ENCODE measurements around the gene CTNNA3. TPM values are rescaled to one million over a fixed set of nuclear protein-coding genes. Genes with fewer than 3 reads are reported as not detected.
"Not testable (repeated sequence)": the region's sequence is repeated elsewhere in the genome, so short reads cannot be mapped to it uniquely, and the experiment has no call there.

CTNNA3 gene
- total RNA-seq, 1 donor from 2014 or later: not detected

GRCh38 chr10:67262675-67263074, 433.3 kb downstream of the CTNNA3 start:
- Mint-ChIP-seq H3K36me3 (ENCODE audit: low read depth) (no peaks in the 10 kb centered on the region), H3K4me3 (ENCODE audit: low read depth) (no peak overlapping the region), H3K27ac (no peak overlapping the region), H3K4me1 (ENCODE audit: low read depth) (no peaks in the 10 kb centered on the region), H3K9me3 (no peaks in the 10 kb centered on the region), H3K27me3 (ENCODE audit: low read depth) (peaks cover 2% of the 10 kb centered on the region)
- DNase-seq (ENCODE audit: low spot score): no peak
- intact Hi-C loops (cut with micrococcal nuclease): no loop called here

DNA sequence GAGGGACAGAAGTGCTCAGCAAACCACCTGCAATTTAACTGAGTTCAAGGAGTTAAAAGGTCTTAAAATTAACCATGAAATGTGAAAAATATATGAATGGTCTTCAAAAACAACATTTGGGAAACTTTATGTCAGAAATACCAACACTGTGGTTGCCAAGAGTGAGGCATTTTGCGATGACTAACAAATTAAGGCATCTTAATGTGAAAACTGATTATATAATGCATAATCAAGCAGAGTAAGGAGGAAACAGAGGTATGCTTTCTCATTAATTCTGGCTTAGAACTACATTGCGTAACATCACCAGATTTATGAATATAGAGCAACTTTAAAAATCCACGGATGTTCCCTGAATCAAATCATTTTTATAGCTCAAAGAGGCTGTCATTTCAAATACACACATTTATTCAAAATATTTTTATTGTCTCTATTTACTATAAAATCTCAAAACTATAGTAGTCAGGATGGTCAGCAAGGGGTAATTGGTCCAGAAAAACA, 434.6 kb downstream of the CTNNA3 start:
- Mint-ChIP-seq H3K4me3 (ENCODE audit: low read depth) (no peak overlapping the region), H3K9me3 (no peaks in the 10 kb centered on the region), H3K4me1 (ENCODE audit: low read depth) (no peaks in the 10 kb centered on the region), H3K36me3 (ENCODE audit: low read depth) (no peaks in the 10 kb centered on the region), H3K27me3 (ENCODE audit: low read depth) (peaks cover 2% of the 10 kb centered on the region), H3K27ac (no peak overlapping the region)
- no peak for DNase-seq (ENCODE audit: low spot score)
- intact Hi-C loops (cut with micrococcal nuclease): no loop called here

DNA sequence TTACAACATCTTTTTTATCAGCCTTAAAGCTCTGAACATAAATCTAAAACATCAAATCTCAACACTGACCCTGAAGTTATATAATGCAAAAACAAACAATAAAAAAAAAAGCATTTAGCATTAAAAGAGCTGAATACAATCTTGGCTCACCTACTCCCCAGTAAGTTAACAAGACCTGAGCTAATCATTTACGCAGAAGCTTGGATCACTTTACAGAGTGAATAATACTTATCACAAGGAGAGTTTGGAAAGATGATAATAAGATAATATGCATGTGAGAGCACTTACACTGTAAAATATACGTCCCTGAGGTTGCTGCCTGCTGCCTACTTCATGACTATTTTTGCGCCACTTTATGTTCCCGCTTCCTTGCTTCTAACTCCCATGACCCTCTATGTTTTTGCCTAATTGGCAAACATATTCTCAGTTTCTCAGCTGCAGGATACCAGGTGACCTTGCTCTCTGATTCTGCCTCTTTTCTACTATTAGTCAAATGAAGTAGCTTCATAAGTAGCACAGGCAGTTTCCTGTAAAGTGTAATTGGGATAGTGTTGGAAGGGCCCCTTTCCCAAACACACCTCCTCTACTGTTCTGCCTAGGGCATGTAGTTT, 436.6 kb downstream of the CTNNA3 start:
- DNase-seq (ENCODE audit: low spot score): no peak
- H3K27me3 Mint-ChIP-seq (ENCODE audit: low read depth): peaks cover 2% of the 10 kb centered on the region
- intact Hi-C loops (cut with micrococcal nuclease): no loop called here
- H3K4me3 Mint-ChIP-seq (ENCODE audit: low read depth): no peak overlapping the region
- no peak overlapping the region for H3K27ac Mint-ChIP-seq
- no peaks in the 10 kb centered on the region for H3K4me1 Mint-ChIP-seq (ENCODE audit: low read depth)
- H3K36me3 Mint-ChIP-seq (ENCODE audit: low read depth): no peaks in the 10 kb centered on the region
- H3K9me3 Mint-ChIP-seq: no peaks in the 10 kb centered on the region

DNA sequence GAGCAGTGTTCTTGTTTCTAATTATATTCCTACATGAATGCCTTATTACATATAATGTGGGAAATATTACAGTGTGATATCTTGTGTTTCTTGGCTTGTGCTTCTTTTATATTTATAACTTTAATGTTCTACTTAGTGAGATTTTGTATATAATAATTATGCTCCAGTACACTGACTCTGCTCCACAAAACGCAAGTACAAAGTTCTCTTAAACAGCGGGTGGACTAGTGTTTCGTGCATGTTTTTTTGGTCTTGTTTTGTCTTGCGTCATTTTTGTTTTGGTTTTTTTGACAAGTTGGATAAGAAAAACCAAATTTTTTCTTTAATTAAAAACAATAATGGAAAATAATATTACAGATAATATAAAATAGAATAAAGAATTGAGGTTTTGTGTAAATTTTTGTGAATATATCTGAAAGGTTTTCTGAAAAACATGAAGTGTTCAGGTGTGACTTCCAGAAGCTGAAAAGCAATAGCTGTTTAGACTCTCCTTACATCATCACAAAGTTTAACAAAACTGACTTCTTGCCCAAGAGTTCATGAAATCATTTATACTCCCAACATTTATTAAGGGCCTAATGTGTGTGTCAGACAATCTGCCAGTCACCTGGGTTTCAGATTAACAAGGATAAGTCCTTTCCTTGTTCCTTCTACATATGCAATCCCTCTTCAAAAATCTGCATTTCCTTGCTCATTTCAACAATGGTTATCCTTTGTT, 438.4 kb downstream of the CTNNA3 start:
- H3K27me3 Mint-ChIP-seq (ENCODE audit: low read depth): peaks cover 1% of the 10 kb centered on the region
- H3K27ac Mint-ChIP-seq: no peak overlapping the region
- H3K4me3 Mint-ChIP-seq (ENCODE audit: low read depth): no peak overlapping the region
- DNase-seq (ENCODE audit: low spot score): no peak
- intact Hi-C loops (cut with micrococcal nuclease): no loop called here
- H3K9me3 Mint-ChIP-seq: no peaks in the 10 kb centered on the region
- H3K36me3 Mint-ChIP-seq (ENCODE audit: low read depth): no peaks in the 10 kb centered on the region
- H3K4me1 Mint-ChIP-seq (ENCODE audit: low read depth): no peaks in the 10 kb centered on the region

GRCh38 chr10:67257018-67257417, 439.0 kb downstream of the CTNNA3 start:
- Mint-ChIP-seq H3K4me3 (ENCODE audit: low read depth) (no peak overlapping the region), H3K27me3 (ENCODE audit: low read depth) (no peaks in the 10 kb centered on the region), H3K4me1 (ENCODE audit: low read depth) (no peaks in the 10 kb centered on the region), H3K9me3 (no peaks in the 10 kb centered on the region), H3K27ac (no peak overlapping the region), H3K36me3 (ENCODE audit: low read depth) (no peaks in the 10 kb centered on the region)
- no peak for DNase-seq (ENCODE audit: low spot score)
- intact Hi-C loops (cut with micrococcal nuclease): no loop called here

DNA sequence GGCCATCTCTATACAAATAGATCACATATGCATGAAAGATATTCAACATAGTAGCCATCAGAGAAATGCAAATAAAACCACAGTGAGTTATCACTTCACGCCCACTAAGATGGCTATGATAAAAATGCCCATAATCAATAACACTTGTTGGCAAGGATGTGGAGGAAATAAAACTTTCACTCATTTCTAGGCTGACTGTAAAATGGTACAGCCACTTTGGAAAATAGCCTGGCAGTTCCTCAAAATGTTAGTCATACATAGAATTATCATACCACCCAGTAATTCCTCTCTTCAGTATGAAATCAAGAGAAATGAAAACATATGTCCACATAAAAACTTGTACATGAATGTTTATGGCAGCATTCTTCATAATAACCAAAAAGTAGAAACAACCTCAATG, 445.3 kb downstream of the CTNNA3 start:
- no peaks in the 10 kb centered on the region for H3K27me3 Mint-ChIP-seq (ENCODE audit: low read depth)
- H3K4me1 Mint-ChIP-seq (ENCODE audit: low read depth): no peaks in the 10 kb centered on the region
- intact Hi-C loops (cut with micrococcal nuclease): no loop called here
- H3K4me3 Mint-ChIP-seq (ENCODE audit: low read depth): no peak overlapping the region
- H3K9me3 Mint-ChIP-seq: no peaks in the 10 kb centered on the region
- H3K27ac Mint-ChIP-seq: no peak overlapping the region
- DNase-seq (ENCODE audit: low spot score): no peak
- H3K36me3 Mint-ChIP-seq (ENCODE audit: low read depth): no peaks in the 10 kb centered on the region

- DNase-seq (ENCODE audit: low spot score): no peak
- Mint-ChIP-seq H3K36me3 (ENCODE audit: low read depth) (no peaks in the 10 kb centered on the region), H3K4me3 (ENCODE audit: low read depth) (no peak overlapping the region), H3K27me3 (ENCODE audit: low read depth) (no peaks in the 10 kb centered on the region), H3K27ac (no peak overlapping the region), H3K9me3 (no peaks in the 10 kb centered on the region), H3K4me1 (ENCODE audit: low read depth) (no peaks in the 10 kb centered on the region)
- intact Hi-C loops (cut with micrococcal nuclease): no loop called here
Measured at GRCh38 chr10:67246066-67246555, 449.9 kb downstream of the CTNNA3 start.

DNA sequence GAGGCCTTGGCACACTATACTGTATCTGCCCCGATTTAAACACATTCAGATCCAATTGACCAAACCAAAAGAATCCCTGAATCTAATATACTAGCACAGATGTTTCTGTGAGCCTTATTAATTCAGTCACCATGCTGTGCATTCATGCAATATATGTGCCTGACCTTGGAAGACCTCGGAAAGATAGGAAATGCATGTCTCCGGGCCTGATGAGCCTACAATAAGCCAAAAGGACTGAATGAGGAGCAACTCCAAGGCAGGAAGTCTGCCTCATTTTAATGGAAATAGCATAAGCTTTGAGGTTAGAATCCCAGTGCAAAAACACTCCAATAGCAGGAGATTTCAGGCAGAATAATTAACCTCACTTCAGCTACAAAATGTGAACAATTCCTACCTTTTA, 453.5 kb downstream of the CTNNA3 start:
- no peak for DNase-seq (ENCODE audit: low spot score)
- H3K9me3 Mint-ChIP-seq: no peaks in the 10 kb centered on the region
- intact Hi-C loops (cut with micrococcal nuclease): no loop called here
- H3K4me3 Mint-ChIP-seq (ENCODE audit: low read depth): no peak overlapping the region
- no peaks in the 10 kb centered on the region for H3K27me3 Mint-ChIP-seq (ENCODE audit: low read depth)
- H3K36me3 Mint-ChIP-seq (ENCODE audit: low read depth): no peaks in the 10 kb centered on the region
- H3K4me1 Mint-ChIP-seq (ENCODE audit: low read depth): no peaks in the 10 kb centered on the region
- H3K27ac Mint-ChIP-seq: no peak overlapping the region

DNA sequence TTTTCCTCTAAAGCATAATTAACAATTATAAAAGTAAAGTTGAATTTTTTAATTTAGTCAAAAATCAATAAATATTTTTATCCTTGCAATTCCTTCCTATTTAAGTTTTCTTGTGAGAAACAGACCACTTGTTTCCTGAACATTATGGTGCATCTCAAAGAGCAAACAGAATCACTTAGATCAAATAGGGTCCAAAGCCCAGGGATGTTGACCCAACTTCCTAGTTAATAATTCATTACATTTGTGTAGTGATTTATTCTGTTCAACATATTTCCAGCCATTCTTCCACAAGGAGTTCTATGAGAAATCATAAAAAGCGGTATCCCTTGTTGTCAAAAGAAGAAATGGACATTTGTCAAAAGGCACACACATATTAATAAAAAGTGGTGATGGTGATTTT, 454.5 kb downstream of the CTNNA3 start:
- Mint-ChIP-seq H3K27ac (no peak overlapping the region), H3K4me3 (ENCODE audit: low read depth) (no peak overlapping the region), H3K4me1 (ENCODE audit: low read depth) (no peaks in the 10 kb centered on the region), H3K27me3 (ENCODE audit: low read depth) (no peaks in the 10 kb centered on the region), H3K36me3 (ENCODE audit: low read depth) (no peaks in the 10 kb centered on the region), H3K9me3 (no peaks in the 10 kb centered on the region)
- DNase-seq (ENCODE audit: low spot score): no peak
- intact Hi-C loops (cut with micrococcal nuclease): no loop called here

DNA sequence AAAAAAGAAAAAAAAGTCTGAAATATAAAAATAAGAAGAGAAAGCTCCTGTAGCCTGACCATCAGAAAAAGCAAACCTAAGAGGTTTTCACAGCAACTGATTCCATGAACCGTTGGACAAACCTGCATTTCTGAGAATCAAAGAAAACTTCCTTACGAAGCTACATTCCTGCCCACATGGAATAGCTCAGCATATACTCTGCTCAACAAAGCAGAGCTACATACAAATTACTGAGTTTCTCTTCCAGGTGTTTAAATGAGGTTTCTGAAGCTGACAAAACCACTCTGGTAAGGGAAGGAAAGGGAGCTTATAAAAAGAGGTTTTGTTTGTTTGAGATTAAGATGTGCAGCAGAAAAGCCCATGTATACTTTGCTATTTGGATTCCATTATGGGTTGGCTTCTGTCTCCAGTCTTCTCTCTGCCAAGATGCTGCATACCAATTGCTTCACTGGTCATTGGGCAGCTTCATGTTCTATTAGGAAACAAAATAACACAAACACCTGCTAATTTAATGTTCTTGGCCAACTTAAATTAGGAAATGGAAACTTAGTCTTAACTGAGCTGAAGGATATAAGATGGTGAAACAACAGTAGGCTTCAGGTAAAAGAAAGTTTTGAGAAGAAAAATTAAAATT, 456.0 kb downstream of the CTNNA3 start:
- Mint-ChIP-seq H3K36me3 (ENCODE audit: low read depth) (no peaks in the 10 kb centered on the region), H3K27me3 (ENCODE audit: low read depth) (no peaks in the 10 kb centered on the region), H3K27ac (no peak overlapping the region), H3K4me3 (ENCODE audit: low read depth) (no peak overlapping the region), H3K9me3 (no peaks in the 10 kb centered on the region), H3K4me1 (ENCODE audit: low read depth) (no peaks in the 10 kb centered on the region)
- intact Hi-C loops (cut with micrococcal nuclease): no loop called here
- DNase-seq (ENCODE audit: low spot score): no peak

DNA sequence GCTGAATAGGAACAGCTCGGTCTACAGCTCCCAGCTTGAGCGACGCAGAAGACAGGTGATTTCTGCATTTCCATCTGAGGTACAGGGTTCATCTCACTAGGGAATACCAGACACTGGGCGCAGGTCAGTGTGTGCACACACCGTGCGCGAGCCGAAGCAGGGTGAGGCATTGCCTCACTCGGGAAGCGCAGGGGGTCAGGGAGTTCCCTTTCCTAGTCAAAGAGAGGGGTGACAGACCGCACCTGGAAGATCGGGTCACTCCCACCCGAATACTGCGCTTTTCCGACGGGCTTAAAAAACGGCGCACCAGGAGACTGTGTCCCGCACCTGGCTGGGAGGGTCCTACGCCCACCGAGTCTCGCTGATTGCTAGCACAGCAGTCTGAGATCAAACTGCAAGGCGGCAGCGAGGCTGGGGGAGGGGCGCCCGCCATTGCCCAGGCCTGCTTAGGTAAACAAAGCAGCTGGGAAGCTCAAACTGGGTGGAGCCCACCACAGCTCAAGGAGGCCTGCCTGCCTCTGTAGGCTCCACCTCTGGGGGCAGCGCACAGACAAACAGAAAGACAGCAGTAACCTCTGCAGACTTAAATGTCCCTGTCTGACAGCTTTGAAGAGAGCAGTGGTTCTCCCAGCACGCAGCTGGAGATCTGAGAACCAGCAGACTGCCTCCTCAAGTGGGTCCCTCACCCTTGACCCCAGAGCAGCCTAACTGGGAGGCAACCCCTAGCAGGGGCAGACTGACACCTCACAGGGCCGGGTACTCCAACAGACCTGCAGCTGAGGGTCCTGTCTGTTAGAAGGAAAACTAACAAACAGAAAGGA, 465.1 kb downstream of the CTNNA3 start:
- H3K4me3 Mint-ChIP-seq (ENCODE audit: low read depth); H3K36me3 Mint-ChIP-seq (ENCODE audit: low read depth); intact Hi-C loops (cut with micrococcal nuclease); H3K27ac Mint-ChIP-seq; DNase-seq (ENCODE audit: low spot score); H3K27me3 Mint-ChIP-seq (ENCODE audit: low read depth); H3K4me1 Mint-ChIP-seq (ENCODE audit: low read depth): not testable (repeated sequence)
- peaks cover 18% of the 10 kb centered on the region for H3K9me3 Mint-ChIP-seq

- no peak overlapping the region for H3K27ac Mint-ChIP-seq
Measured at GRCh38 chr10:67225226-67225625, 470.8 kb downstream of the CTNNA3 start.

More at GRCh38 chr10:67225226-67225625, 470.8 kb downstream of the CTNNA3 start:
- intact Hi-C loops (cut with micrococcal nuclease): no loop called here
- no peak overlapping the region for H3K4me3 Mint-ChIP-seq (ENCODE audit: low read depth)
- H3K27me3 Mint-ChIP-seq (ENCODE audit: low read depth): peaks cover 3% of the 10 kb centered on the region
- peaks cover 18% of the 10 kb centered on the region for H3K9me3 Mint-ChIP-seq
- no peak for DNase-seq (ENCODE audit: low spot score)
- H3K36me3 Mint-ChIP-seq (ENCODE audit: low read depth): no peaks in the 10 kb centered on the region
- H3K4me1 Mint-ChIP-seq (ENCODE audit: low read depth): no peaks in the 10 kb centered on the region
